ENCODE measurements around the gene FAM181A. TPM values are rescaled to one million over a fixed set of nuclear protein-coding genes. Genes with fewer than 3 reads are reported as not detected.

Gene FAM181A
- total RNA-seq, 1 experiment from 2014 or later, result not detected

- no peak for DNase-seq (ENCODE audit: low read depth, low spot score)
- Histone ChIP-seq H3K4me1 (ENCODE audit: control insufficient read depth, insufficient read depth, low read length) (no peaks in the 10 kb centered on the region), H3K27me3 (ENCODE audit: control insufficient read depth, insufficient read depth, low read length) (no peaks in the 10 kb centered on the region), H3K9me3 (ENCODE audit: control insufficient read depth, insufficient read depth, low read depth, low read length) (no peaks in the 10 kb centered on the region), H3K36me3 (ENCODE audit: control insufficient read depth, insufficient read depth, low read length) (no peaks in the 10 kb centered on the region), H3K27ac (ENCODE audit: low read length) (no peak overlapping the region), H3K4me3 (ENCODE audit: low read depth in 2 of 2, low read length in 2 of 2) (no peak overlapping the region)
- ChIA-PET POLR2A (no interaction called here), CTCF (interaction anchor here (0.6 kb wide), 1 partner anchor 149 kb away, joined by 3 read pairs; no protein-coding TSS in a partner anchor)
- intact Hi-C loops (cut with micrococcal nuclease; ENCODE audit: unreplicated experiment) (no loop called here), in situ Hi-C loops (cut with HindIII; ENCODE audit: low pct_unique_long_range_greater_than_20kb, low sequenced_read_pairs) (no loop called here)
- no TSS peak for BruUV-seq (replicated peaks)
- TF ChIP-seq CTCF (IDR thresholded peaks at IDR 0.05) (no peak), TCF7L2 (IDR thresholded peaks at IDR 0.05; ENCODE audit: low read depth, low read length) (no peak), SIN3A (IDR thresholded peaks at IDR 0.05; ENCODE audit: borderline replicate concordance, insufficient read depth, low read depth, low read length) (no peak), POLR2AphosphoS5 (IDR thresholded peaks at IDR 0.05; ENCODE audit: low read depth, low read length) (no peak), REST (IDR thresholded peaks at IDR 0.05; ENCODE audit: insufficient read depth in 1 of 2, low read depth in 2 of 2, low read length in 1 of 2) (no peak)
- ATAC-seq, result no peak
These were observed 50.8 kb downstream of the FAM181A start for GRCh38 chr14:93977790-93978581.

- no peak for TF ChIP-seq CTCF (IDR thresholded peaks at IDR 0.05)
- TF ChIP-seq TCF7L2 (IDR thresholded peaks at IDR 0.05; ENCODE audit: low read depth, low read length), result no peak
- no peak for TF ChIP-seq POLR2AphosphoS5 (IDR thresholded peaks at IDR 0.05; ENCODE audit: low read depth, low read length)
- TF ChIP-seq REST (IDR thresholded peaks at IDR 0.05; ENCODE audit: insufficient read depth in 1 of 2, low read depth in 2 of 2, low read length in 1 of 2), result no peak
- TF ChIP-seq SIN3A (IDR thresholded peaks at IDR 0.05; ENCODE audit: borderline replicate concordance, insufficient read depth, low read depth, low read length), result no peak
- Histone ChIP-seq H3K27me3 (ENCODE audit: control insufficient read depth, insufficient read depth, low read length) (no peaks in the 10 kb centered on the region), H3K36me3 (ENCODE audit: control insufficient read depth, insufficient read depth, low read length) (no peaks in the 10 kb centered on the region), H3K4me1 (ENCODE audit: control insufficient read depth, insufficient read depth, low read length) (no peaks in the 10 kb centered on the region), H3K27ac (ENCODE audit: low read length) (no peak overlapping the region), H3K9me3 (ENCODE audit: control insufficient read depth, insufficient read depth, low read depth, low read length) (no peaks in the 10 kb centered on the region), H3K4me3 (ENCODE audit: low read depth in 2 of 2, low read length in 2 of 2) (no peak overlapping the region)
- DNase-seq (ENCODE audit: low read depth, low spot score) (no peak), ATAC-seq (no peak)
- CTCF ChIA-PET, result interaction anchor here (0.6 kb wide), 1 partner anchor 148 kb away, joined by 3 read pairs; no protein-coding TSS in a partner anchor
- POLR2A ChIA-PET, result no interaction called here
- intact Hi-C loops (cut with micrococcal nuclease; ENCODE audit: unreplicated experiment), result no loop called here
- BruUV-seq (replicated peaks), result no TSS peak
- in situ Hi-C loops (cut with HindIII; ENCODE audit: low pct_unique_long_range_greater_than_20kb, low sequenced_read_pairs), result no loop called here
These were observed 51.6 kb downstream of the FAM181A start for GRCh38 chr14:93978735-93979134.

Measured in Panc1 (cell line).